ENCODE results near the gene CIDEA. TPM values are rescaled to one million over a fixed set of nuclear protein-coding genes. Genes with fewer than 3 reads are reported as not detected.

CIDEA gene
- total RNA-seq, 1 donor from 2014 or later: not detected

GRCh38 chr18:12312976-12313375 lies 58.8 kb downstream of the CIDEA start:
- no peak overlapping the region for H3K27ac Mint-ChIP-seq
- peaks cover 5% of the 10 kb centered on the region for H3K4me1 Mint-ChIP-seq (ENCODE audit: low read depth)
- H3K27me3 Mint-ChIP-seq (ENCODE audit: low read depth): peaks cover 4% of the 10 kb centered on the region
- H3K9me3 Mint-ChIP-seq: peaks cover 11% of the 10 kb centered on the region
- no peak overlapping the region for H3K4me3 Mint-ChIP-seq (ENCODE audit: low read depth)
- peaks cover 57% of the 10 kb centered on the region for H3K36me3 Mint-ChIP-seq (ENCODE audit: low read depth)
- no peak for DNase-seq (ENCODE audit: low spot score)
- intact Hi-C loops (cut with micrococcal nuclease): no loop called here

GRCh38 chr18:12313530-12314245 lies 59.5 kb downstream of the CIDEA start:
- Mint-ChIP-seq H3K4me1 (ENCODE audit: low read depth) (peaks cover 5% of the 10 kb centered on the region), H3K9me3 (peaks cover 11% of the 10 kb centered on the region), H3K4me3 (ENCODE audit: low read depth) (no peak overlapping the region), H3K27me3 (ENCODE audit: low read depth) (peaks cover 4% of the 10 kb centered on the region), H3K36me3 (ENCODE audit: low read depth) (peaks cover 57% of the 10 kb centered on the region), H3K27ac (no peak overlapping the region)
- intact Hi-C loops (cut with micrococcal nuclease): no loop called here
- DNase-seq (ENCODE audit: low spot score): no peak

GRCh38 chr18:12314591-12315305 lies 60.6 kb downstream of the CIDEA start:
- no peak overlapping the region for H3K4me3 Mint-ChIP-seq (ENCODE audit: low read depth)
- no peak for DNase-seq (ENCODE audit: low spot score)
- H3K36me3 Mint-ChIP-seq (ENCODE audit: low read depth): peaks cover 52% of the 10 kb centered on the region
- no peaks in the 10 kb centered on the region for H3K27me3 Mint-ChIP-seq (ENCODE audit: low read depth)
- H3K9me3 Mint-ChIP-seq: peaks cover 9% of the 10 kb centered on the region
- H3K27ac Mint-ChIP-seq: no peak overlapping the region
- peaks cover under 1% of the 10 kb centered on the region for H3K4me1 Mint-ChIP-seq (ENCODE audit: low read depth)
- intact Hi-C loops (cut with micrococcal nuclease): no loop called here

GRCh38 chr18:12315490-12315889 lies 61.3 kb downstream of the CIDEA start:
- H3K4me1 Mint-ChIP-seq (ENCODE audit: low read depth): no peaks in the 10 kb centered on the region
- H3K36me3 Mint-ChIP-seq (ENCODE audit: low read depth): peaks cover 48% of the 10 kb centered on the region
- H3K27ac Mint-ChIP-seq: no peak overlapping the region
- H3K27me3 Mint-ChIP-seq (ENCODE audit: low read depth): no peaks in the 10 kb centered on the region
- intact Hi-C loops (cut with micrococcal nuclease): no loop called here
- H3K9me3 Mint-ChIP-seq: peaks cover 7% of the 10 kb centered on the region
- no peak for DNase-seq (ENCODE audit: low spot score)
- H3K4me3 Mint-ChIP-seq (ENCODE audit: low read depth): no peak overlapping the region

GRCh38 chr18:12315911-12316310 lies 61.8 kb downstream of the CIDEA start:
- H3K4me3 Mint-ChIP-seq (ENCODE audit: low read depth): no peak overlapping the region
- no peaks in the 10 kb centered on the region for H3K4me1 Mint-ChIP-seq (ENCODE audit: low read depth)
- H3K9me3 Mint-ChIP-seq: peaks cover 7% of the 10 kb centered on the region
- DNase-seq (ENCODE audit: low spot score): no peak
- H3K27me3 Mint-ChIP-seq (ENCODE audit: low read depth): no peaks in the 10 kb centered on the region
- no peak overlapping the region for H3K27ac Mint-ChIP-seq
- H3K36me3 Mint-ChIP-seq (ENCODE audit: low read depth): peaks cover 45% of the 10 kb centered on the region
- intact Hi-C loops (cut with micrococcal nuclease): no loop called here

GRCh38 chr18:12317664-12318333 lies 63.6 kb downstream of the CIDEA start:
- no peaks in the 10 kb centered on the region for H3K9me3 Mint-ChIP-seq
- no peak for DNase-seq (ENCODE audit: low spot score)
- intact Hi-C loops (cut with micrococcal nuclease): no loop called here
- no peak overlapping the region for H3K27ac Mint-ChIP-seq
- H3K4me3 Mint-ChIP-seq (ENCODE audit: low read depth): no peak overlapping the region
- no peaks in the 10 kb centered on the region for H3K4me1 Mint-ChIP-seq (ENCODE audit: low read depth)
- no peaks in the 10 kb centered on the region for H3K27me3 Mint-ChIP-seq (ENCODE audit: low read depth)
- H3K36me3 Mint-ChIP-seq (ENCODE audit: low read depth): peaks cover 35% of the 10 kb centered on the region

GRCh38 chr18:12318334-12318697 lies 64.2 kb downstream of the CIDEA start:
- no peaks in the 10 kb centered on the region for H3K27me3 Mint-ChIP-seq (ENCODE audit: low read depth)
- H3K4me1 Mint-ChIP-seq (ENCODE audit: low read depth): no peaks in the 10 kb centered on the region
- intact Hi-C loops (cut with micrococcal nuclease): no loop called here
- peaks cover 32% of the 10 kb centered on the region for H3K36me3 Mint-ChIP-seq (ENCODE audit: low read depth)
- no peaks in the 10 kb centered on the region for H3K9me3 Mint-ChIP-seq
- no peak overlapping the region for H3K4me3 Mint-ChIP-seq (ENCODE audit: low read depth)
- DNase-seq (ENCODE audit: low spot score): no peak
- H3K27ac Mint-ChIP-seq: no peak overlapping the region

- H3K4me1 Mint-ChIP-seq (ENCODE audit: low read depth): no peaks in the 10 kb centered on the region
- H3K36me3 Mint-ChIP-seq (ENCODE audit: low read depth): peaks cover 27% of the 10 kb centered on the region
Measured at GRCh38 chr18:12318857-12319256, 64.7 kb downstream of the CIDEA start.

GRCh38 chr18:12321333-12321732 lies 67.2 kb downstream of the CIDEA start:
- H3K27me3 Mint-ChIP-seq (ENCODE audit: low read depth): no peaks in the 10 kb centered on the region
- no peaks in the 10 kb centered on the region for H3K4me1 Mint-ChIP-seq (ENCODE audit: low read depth)
- H3K4me3 Mint-ChIP-seq (ENCODE audit: low read depth): no peak overlapping the region
- no peak overlapping the region for H3K27ac Mint-ChIP-seq
- no peaks in the 10 kb centered on the region for H3K9me3 Mint-ChIP-seq
- DNase-seq (ENCODE audit: low spot score): no peak
- intact Hi-C loops (cut with micrococcal nuclease): no loop called here
- peaks cover 28% of the 10 kb centered on the region for H3K36me3 Mint-ChIP-seq (ENCODE audit: low read depth)

More at GRCh38 chr18:12318857-12319256, 64.7 kb downstream of the CIDEA start:
- no peak for DNase-seq (ENCODE audit: low spot score)
- Mint-ChIP-seq H3K4me3 (ENCODE audit: low read depth) (no peak overlapping the region), H3K9me3 (no peaks in the 10 kb centered on the region), H3K27ac (no peak overlapping the region), H3K27me3 (ENCODE audit: low read depth) (no peaks in the 10 kb centered on the region)
- intact Hi-C loops (cut with micrococcal nuclease): no loop called here

- Mint-ChIP-seq H3K4me1 (ENCODE audit: low read depth) (peaks cover 7% of the 10 kb centered on the region), H3K27ac (no peak overlapping the region), H3K27me3 (ENCODE audit: low read depth) (no peaks in the 10 kb centered on the region), H3K4me3 (ENCODE audit: low read depth) (no peak overlapping the region), H3K36me3 (ENCODE audit: low read depth) (peaks cover 54% of the 10 kb centered on the region), H3K9me3 (no peaks in the 10 kb centered on the region)
- intact Hi-C loops (cut with micrococcal nuclease): loop anchor here (5.0 kb wide), 1 partner anchor 332 kb away; the partner anchor contains the start of gene SPIRE1
- no peak for DNase-seq (ENCODE audit: low spot score)
Measured at GRCh38 chr18:12324991-12325725, 71.0 kb downstream of the CIDEA start.

GRCh38 chr18:12325726-12326245 lies 71.6 kb downstream of the CIDEA start:
- no peak overlapping the region for H3K27ac Mint-ChIP-seq

GRCh38 chr18:12326711-12327460 lies 72.7 kb downstream of the CIDEA start:
- peaks cover 47% of the 10 kb centered on the region for H3K36me3 Mint-ChIP-seq (ENCODE audit: low read depth)
- intact Hi-C loops (cut with micrococcal nuclease): loop anchor here (5.0 kb wide), 1 partner anchor 330 kb away; the partner anchor contains the start of gene SPIRE1
- no peak for DNase-seq (ENCODE audit: low spot score)
- no peak overlapping the region for H3K4me3 Mint-ChIP-seq (ENCODE audit: low read depth)
- no peaks in the 10 kb centered on the region for H3K9me3 Mint-ChIP-seq
- H3K4me1 Mint-ChIP-seq (ENCODE audit: low read depth): peaks cover 7% of the 10 kb centered on the region
- peak overlapping the region; percentile 60 for H3K27ac Mint-ChIP-seq
- no peaks in the 10 kb centered on the region for H3K27me3 Mint-ChIP-seq (ENCODE audit: low read depth)

More at GRCh38 chr18:12325726-12326245, 71.6 kb downstream of the CIDEA start:
- Mint-ChIP-seq H3K4me3 (ENCODE audit: low read depth) (no peak overlapping the region), H3K36me3 (ENCODE audit: low read depth) (peaks cover 54% of the 10 kb centered on the region), H3K4me1 (ENCODE audit: low read depth) (peaks cover 7% of the 10 kb centered on the region), H3K9me3 (no peaks in the 10 kb centered on the region), H3K27me3 (ENCODE audit: low read depth) (no peaks in the 10 kb centered on the region)
- intact Hi-C loops (cut with micrococcal nuclease): loop anchor here (5.0 kb wide), 1 partner anchor 332 kb away; the partner anchor contains the start of gene SPIRE1
- no peak for DNase-seq (ENCODE audit: low spot score)

Data from activated T-helper 2 cell treated with anti-CD3 and anti-CD28 coated beads, Interferon-gamma antibody, Interleukin-2, Interleukin-4, amounts not matched to agents 10 μg/mL and 5 μg/mL and 100 μg/mL, durations not matched to agents 14 hours and 24 hours and 36 hours (primary cell).